Measurements from ENCODE around the gene USP12.

- TF ChIP-seq GATA3 (IDR thresholded peaks at IDR 0.05; ENCODE audit: low read depth, low read length): no peak
- no peak for TF ChIP-seq GATA2 (IDR thresholded peaks at IDR 0.05; ENCODE audit: low read depth, low read length)
Observed at GRCh38 chr13:27219611-27220010, 48.0 kb upstream of the USP12 start.
